ENCODE data around the gene SERP2. TPM values are rescaled to one million over a fixed set of nuclear protein-coding genes. Genes with fewer than 3 reads are reported as not detected.

Gene SERP2
- total and polyA plus RNA-seq, 8 donors = 1.2 to 13.8 (median 1.9) TPM

DNA sequence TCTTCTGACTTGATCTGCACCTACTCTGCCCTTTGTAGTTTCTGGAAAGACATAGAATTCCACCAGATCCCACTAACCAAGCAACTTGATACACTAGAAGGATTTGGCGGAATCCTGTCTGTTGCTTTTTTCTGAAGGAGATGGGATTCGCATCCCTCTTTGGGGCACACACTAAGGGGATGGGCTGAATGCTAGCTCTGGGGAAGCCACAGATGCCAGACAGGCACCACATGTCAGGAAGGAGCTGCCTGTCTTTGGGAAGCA, 52.1 kb downstream of the SERP2 start:
- no peak for ATAC-seq
- no peaks in the 10 kb centered on the region for H3K9me3 ChIP-seq
- intact Hi-C loops (cut with DNase I) = no loop called here
- no peak overlapping the region for H3K27ac ChIP-seq
- FAIRE-seq = no peak
- no peaks in the 10 kb centered on the region for H3K27me3 ChIP-seq
- no peak overlapping the region for H3K4me3 ChIP-seq
- no peak for TF ChIP-seq CTCF (IDR thresholded peaks at IDR 0.05)
- no peaks in the 10 kb centered on the region for H3K36me3 ChIP-seq
- WGBS, 2 donors = 91 to 93% methylated on average over 2 of the region's 2 CpGs
- H3K4me1 ChIP-seq = peaks cover 0 to 3% (median 0%) of the 10 kb centered on the region in 3 donors
- no peak for DNase-seq

DNA sequence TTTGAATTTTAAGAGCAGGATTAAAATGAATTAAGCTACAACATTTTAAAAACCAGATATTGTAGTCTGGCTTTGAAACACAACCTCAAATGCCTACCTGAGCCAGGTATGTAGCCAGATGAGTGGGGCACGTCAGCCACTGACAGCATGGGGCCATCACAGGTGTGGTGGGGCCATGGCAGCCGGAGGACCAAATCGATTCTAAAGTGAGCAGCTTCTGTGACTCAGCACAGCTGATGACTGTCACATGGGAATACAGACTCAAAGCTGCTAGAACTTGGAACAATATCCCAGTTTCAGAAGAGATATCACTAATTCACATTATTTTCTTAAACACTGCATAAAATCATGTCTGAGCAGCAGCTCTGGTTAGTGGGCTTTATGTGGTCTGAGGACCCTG, 52.8 kb downstream of the SERP2 start:
- no peaks in the 10 kb centered on the region for H3K36me3 ChIP-seq
- H3K27ac ChIP-seq = no peak overlapping the region
- TF ChIP-seq CTCF (IDR thresholded peaks at IDR 0.05) = no peak
- H3K9me3 ChIP-seq = no peaks in the 10 kb centered on the region
- ATAC-seq (no peak), DNase-seq (no peak), FAIRE-seq (no peak)
- intact Hi-C loops (cut with DNase I) = no loop called here
- 65 to 70% methylated on average over 3 of the region's 3 CpGs for WGBS, 2 donors
- no peaks in the 10 kb centered on the region for H3K27me3 ChIP-seq
- peaks cover 0 to 10% (median 0%) of the 10 kb centered on the region in 3 donors for H3K4me1 ChIP-seq
- H3K4me3 ChIP-seq = no peak overlapping the region

- FAIRE-seq (no peak), DNase-seq (no peak), ATAC-seq (no peak)
- H3K9me3 ChIP-seq = no peaks in the 10 kb centered on the region
- intact Hi-C loops (cut with DNase I) = no loop called here
- 62 to 75% methylated on average over 2 of the region's 2 CpGs for WGBS, 2 donors
- H3K4me1 ChIP-seq = peaks cover 5 to 24% (median 7%) of the 10 kb centered on the region in 3 donors
- H3K4me3 ChIP-seq = no peak overlapping the region
- TF ChIP-seq CTCF (IDR thresholded peaks at IDR 0.05) = no peak
- H3K27ac ChIP-seq = no peak overlapping the region
- no peaks in the 10 kb centered on the region for H3K27me3 ChIP-seq
- peaks cover 0 to 5% (median 0%) of the 10 kb centered on the region in 3 donors for H3K36me3 ChIP-seq
Observed at GRCh38 chr13:44429311-44429710, 55.7 kb downstream of the SERP2 start.

- Histone ChIP-seq H3K36me3 (peaks cover 0 to 7% (median 0%) of the 10 kb centered on the region in 3 donors), H3K27ac (peak overlapping the region in 1 of 4 donors; percentile 20), H3K4me3 (no peak overlapping the region), H3K4me1 (peaks cover 10 to 29% (median 11%) of the 10 kb centered on the region in 3 donors), H3K27me3 (no peaks in the 10 kb centered on the region), H3K9me3 (no peaks in the 10 kb centered on the region)
- FAIRE-seq (no peak), DNase-seq (peak in 3 of 6 donors; percentile 30 to 47 (median 39)), ATAC-seq (peak in 2 of 4 donors; percentile 29 to 37)
- intact Hi-C loops (cut with DNase I) = loop anchor here in 1 of 3 donors (10.0 kb wide), 1 partner anchor 236 kb away; no protein-coding TSS in a partner anchor
- 47 to 50% methylated on average over 4 of the region's 4 CpGs for WGBS, 2 donors
- TF ChIP-seq CTCF (IDR thresholded peaks at IDR 0.05) = no peak
Observed at GRCh38 chr13:44431150-44431549, 57.5 kb downstream of the SERP2 start.

GRCh38 chr13:44432650-44433049, 59.0 kb downstream of the SERP2 start:
- H3K27me3 ChIP-seq = no peaks in the 10 kb centered on the region
- intact Hi-C loops (cut with DNase I) = loop anchor here in 1 of 3 donors (10.0 kb wide), 1 partner anchor 238 kb away; no protein-coding TSS in a partner anchor
- DNase-seq (no peak), FAIRE-seq (no peak), ATAC-seq (no peak)
- H3K27ac ChIP-seq = no peak overlapping the region
- H3K9me3 ChIP-seq = no peaks in the 10 kb centered on the region
- H3K4me3 ChIP-seq = no peak overlapping the region
- peaks cover 0 to 7% (median 0%) of the 10 kb centered on the region in 3 donors for H3K36me3 ChIP-seq
- 80% methylated on average over 5 of the region's 5 CpGs for WGBS, 2 donors
- H3K4me1 ChIP-seq = peaks cover 10 to 33% (median 11%) of the 10 kb centered on the region in 3 donors
- TF ChIP-seq CTCF (IDR thresholded peaks at IDR 0.05) = no peak

Measured in pancreas (tissue), 10 donors.